Esophagus (tissue), 2 donors: Measurements from ENCODE around the gene WNT11. TPM values are rescaled to one million over a fixed set of nuclear protein-coding genes. Genes with fewer than 3 reads are reported as not detected.

Source experiments
- H3K27ac ChIP-seq, 2 donors: one replicate each; pipeline ENCODE4 v1.5.1; 2013; ENCODE audit warnings: low read depth in 2 of 2, mild to moderate bottlenecking in 2 of 2, inconsistent platforms in 1 of 2, low read length in 1 of 2, moderate library complexity in 1 of 2
- H3K27me3 ChIP-seq, 2 donors: one replicate each; pipeline ENCODE4 v1.6.1; 2013; ENCODE audit warnings: low read length in 2 of 2, control low read depth in 1 of 2, mild to moderate bottlenecking in 1 of 2; ENCODE audit not compliant: insufficient read depth in 2 of 2, control insufficient read depth in 1 of 2
- H3K36me3 ChIP-seq, 2 donors: one replicate each; pipeline ENCODE4 v1.6.1; 2013; ENCODE audit warnings: low read length in 1 of 2; ENCODE audit not compliant: control insufficient read depth in 2 of 2, insufficient read depth in 2 of 2
- H3K4me1 ChIP-seq, 2 donors: one replicate each; pipeline ENCODE4 v1.6.1; 2013; ENCODE audit warnings: low read length in 1 of 2; ENCODE audit not compliant: control insufficient read depth in 2 of 2, insufficient read depth in 2 of 2
- H3K4me3 ChIP-seq, 2 donors: one replicate each; pipeline ENCODE4 v1.5.1; 2013; ENCODE audit warnings: low read length in 2 of 2, mild to moderate bottlenecking in 2 of 2, low read depth in 1 of 2, moderate library complexity in 1 of 2
- H3K9me3 ChIP-seq, 2 donors: one replicate each; pipeline ENCODE4 v1.6.1; 2013; ENCODE audit warnings: mild to moderate bottlenecking in 2 of 2, low read depth in 1 of 2, low read length in 1 of 2, moderate library complexity in 1 of 2; ENCODE audit not compliant: control insufficient read depth in 2 of 2, insufficient read depth in 1 of 2
- WGBS, 2 donors: extraction: QIAGEN DNeasy Blood & Tissue Kit; methylation state at CpG; one replicate each; pipeline ENCODE4 v1.1.7; 2013; 5-methylcytosine and 5-hydroxymethylcytosine counted together
- polyA plus RNA-seq, 2 donors: library from polyadenylated mRNA; stranded (reverse); fragments of 200-250 nt; gene quantifications; one replicate each; pipeline ENCODE4 v1.2.3, GENCODE V29; 2013
- donor health status: healthy with polysubstance abuse.
- donor health status: Bipolar disorder and iron deficiency.

Gene WNT11
- polyA plus RNA-seq, 2 donors = 0.20 to 0.25 TPM

DNA sequence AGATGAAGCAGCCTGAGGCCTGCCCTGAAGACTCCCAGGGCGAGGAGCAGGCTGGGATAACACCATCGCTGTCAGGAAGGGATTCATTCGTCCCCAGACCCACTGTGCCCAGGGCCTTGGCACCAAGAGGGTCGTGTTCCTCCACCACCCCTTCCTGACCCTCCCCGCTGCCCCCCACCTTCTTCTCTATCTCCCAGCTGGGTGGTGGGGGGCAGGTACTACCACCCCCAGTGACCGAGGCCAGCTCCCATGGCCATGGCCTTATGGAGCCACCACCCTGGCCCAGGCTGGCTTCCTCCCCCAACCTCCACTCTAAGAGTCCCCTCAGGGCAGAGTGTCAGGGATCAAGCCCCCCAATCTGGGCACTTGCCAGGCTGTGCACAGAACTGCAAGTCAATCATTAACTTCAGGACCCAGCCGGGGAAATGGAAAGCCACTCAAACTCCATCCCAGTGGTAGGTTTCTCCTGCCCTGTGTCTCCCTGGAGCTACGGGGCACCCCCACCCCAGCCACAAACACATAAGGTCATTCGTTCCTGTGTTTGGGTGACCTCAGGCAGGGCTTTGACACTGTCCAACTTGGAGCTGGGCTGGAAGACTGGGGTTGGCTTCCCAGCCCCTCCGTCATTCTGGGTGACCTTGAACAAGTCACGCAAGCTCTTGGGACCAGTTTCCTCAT lies 33.3 kb upstream of the WNT11 start:
- Histone ChIP-seq H3K36me3 (no peaks in the 10 kb centered on the region), H3K9me3 (no peaks in the 10 kb centered on the region), H3K4me3 (no peak overlapping the region), H3K27ac (no peak overlapping the region), H3K4me1 (peaks cover 0 to under 1% of the 10 kb centered on the region in 2 donors), H3K27me3 (no peaks in the 10 kb centered on the region)
- WGBS, 2 donors = 92% methylated on average over 11 of the region's 11 CpGs

DNA sequence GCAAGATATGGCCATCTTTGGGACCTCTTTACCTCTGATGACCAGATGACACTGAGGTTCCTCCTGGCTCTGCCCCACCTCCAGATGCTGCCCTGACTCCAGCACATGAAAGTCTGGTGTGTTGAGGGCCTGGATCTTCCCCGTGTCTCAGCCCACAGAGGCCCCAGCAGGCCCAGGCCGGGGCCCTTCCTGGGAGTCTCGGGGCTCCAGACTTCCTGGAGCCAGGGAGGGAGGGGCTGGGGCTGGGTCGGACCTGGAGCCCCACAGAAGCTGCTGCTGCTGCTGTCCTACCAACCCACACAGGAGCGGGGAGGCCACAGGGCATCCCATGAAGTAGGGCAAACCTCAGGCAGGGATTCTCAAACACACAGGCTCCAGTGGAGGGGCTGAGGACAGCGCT lies 32.2 kb upstream of the WNT11 start:
- Histone ChIP-seq H3K4me3 (no peak overlapping the region), H3K4me1 (peaks cover 0 to 3% of the 10 kb centered on the region in 2 donors), H3K27me3 (no peaks in the 10 kb centered on the region), H3K36me3 (no peaks in the 10 kb centered on the region), H3K9me3 (no peaks in the 10 kb centered on the region), H3K27ac (no peak overlapping the region)
- WGBS, 2 donors = 66 to 82% methylated on average over 6 of the region's 6 CpGs

DNA sequence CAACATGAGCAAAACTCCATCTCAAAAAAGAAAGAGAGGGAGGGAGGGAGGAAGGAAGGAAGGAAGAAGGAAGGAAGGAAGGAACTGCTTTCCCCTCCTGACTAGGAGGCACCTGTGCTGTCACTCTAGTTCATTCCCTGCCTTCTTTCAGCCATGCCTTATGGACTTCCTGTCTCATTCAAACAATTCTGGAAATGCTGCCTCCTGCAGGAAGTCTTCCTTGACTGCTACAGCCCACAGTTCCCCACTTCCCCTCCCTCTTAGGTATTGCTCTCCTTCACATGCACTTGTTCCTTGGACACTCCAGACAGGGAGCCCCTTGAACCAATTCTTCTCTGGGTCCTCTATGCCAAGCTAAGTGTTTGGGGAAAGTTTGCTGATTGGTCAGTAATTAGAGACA lies 31.6 kb upstream of the WNT11 start:
- Histone ChIP-seq H3K4me1 (peaks cover 0 to 3% of the 10 kb centered on the region in 2 donors), H3K9me3 (no peaks in the 10 kb centered on the region), H3K36me3 (no peaks in the 10 kb centered on the region), H3K4me3 (no peak overlapping the region), H3K27ac (no peak overlapping the region), H3K27me3 (no peaks in the 10 kb centered on the region)

DNA sequence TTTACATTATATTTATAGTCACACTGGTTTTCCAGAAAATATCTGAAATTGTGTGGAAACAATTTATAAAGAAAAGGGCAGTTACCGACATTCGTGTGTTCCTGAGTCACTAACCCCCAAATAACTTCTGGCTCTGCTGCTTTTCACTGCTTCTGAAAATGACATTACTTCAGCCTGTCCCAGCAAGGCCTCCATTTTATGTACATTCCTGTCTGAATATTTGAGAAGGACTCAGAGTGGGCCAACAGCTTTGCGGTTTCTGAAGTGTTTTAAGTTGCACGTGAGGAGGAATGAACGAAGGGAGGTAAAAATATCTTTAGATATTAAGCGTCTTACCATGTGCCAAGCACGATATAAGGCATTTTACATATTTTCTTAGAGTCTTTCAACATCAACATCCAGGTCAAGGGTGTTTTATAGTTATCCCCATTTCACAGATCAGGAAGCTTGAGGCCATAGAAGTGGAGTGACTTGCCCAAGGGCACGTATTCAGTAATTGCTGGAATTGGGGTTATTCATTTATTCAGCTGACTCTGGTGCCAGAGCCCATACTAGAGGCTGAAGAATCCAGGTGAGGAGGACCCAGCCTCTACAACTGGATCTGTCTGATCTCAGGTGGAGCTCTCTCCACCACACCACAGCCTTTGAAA lies 30.8 kb upstream of the WNT11 start:
- 88% methylated on average over 8 of the region's 8 CpGs for WGBS, 2 donors

DNA sequence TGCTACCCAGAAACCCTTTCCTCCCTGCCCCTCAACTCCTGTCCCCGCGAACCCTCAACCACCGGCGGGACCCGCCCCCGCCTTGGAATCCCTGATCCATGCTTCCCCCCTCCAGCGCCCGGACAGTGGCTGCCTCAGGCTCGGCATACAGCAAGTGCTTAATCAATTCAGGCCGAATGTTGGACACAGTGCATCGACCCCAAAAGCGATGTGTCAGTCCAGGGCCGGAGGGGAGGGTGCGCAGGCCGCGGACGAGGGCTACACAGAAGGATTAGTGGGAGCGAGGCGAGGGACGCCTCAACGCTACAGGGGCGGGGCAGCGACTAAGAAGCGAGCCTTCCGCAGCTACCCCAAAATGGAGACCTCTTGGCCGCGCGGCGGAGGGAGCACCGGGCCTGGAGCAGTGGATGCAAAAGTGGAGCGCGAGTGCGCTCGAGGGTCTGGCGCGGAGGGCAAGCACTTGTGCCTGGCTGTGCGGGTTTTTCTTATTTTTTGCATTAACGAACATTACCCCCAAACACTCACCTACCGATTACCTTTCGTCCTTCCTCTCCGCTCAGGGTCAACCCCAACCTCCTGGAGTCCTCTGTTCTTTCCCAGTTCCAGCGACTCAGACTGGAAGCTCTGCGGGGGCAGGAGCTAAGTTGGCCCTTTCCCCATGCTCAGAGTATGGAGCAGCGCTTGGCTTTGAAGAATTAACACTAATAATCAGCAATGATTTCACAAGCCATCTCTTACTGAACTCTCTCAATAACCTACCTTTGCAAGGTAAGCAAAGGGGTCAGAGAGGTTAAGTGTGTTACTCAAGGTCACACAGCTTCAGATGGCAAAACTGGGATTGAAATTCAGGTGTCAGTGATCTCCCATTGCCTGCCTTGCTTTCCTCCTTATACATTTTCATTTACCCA lies 30.0 kb upstream of the WNT11 start:
- no peaks in the 10 kb centered on the region for H3K9me3 ChIP-seq
- peak overlapping the region; percentile 63 to 85 for H3K4me3 ChIP-seq
- 3 to 4% methylated on average over 43 to 44 of the region's 44 CpGs for WGBS, 2 donors
- H3K27me3 ChIP-seq = no peaks in the 10 kb centered on the region
- peaks cover 0 to 3% of the 10 kb centered on the region in 2 donors for H3K4me1 ChIP-seq
- H3K27ac ChIP-seq = peak overlapping the region; percentile 78 to 86
- no peaks in the 10 kb centered on the region for H3K36me3 ChIP-seq

More for the DNA sequence above, 30.8 kb upstream of the WNT11 start:
- no peaks in the 10 kb centered on the region for H3K36me3 ChIP-seq
- H3K9me3 ChIP-seq = no peaks in the 10 kb centered on the region
- no peak overlapping the region for H3K27ac ChIP-seq
- H3K4me1 ChIP-seq = peaks cover 0 to 3% of the 10 kb centered on the region in 2 donors
- H3K27me3 ChIP-seq = no peaks in the 10 kb centered on the region
- H3K4me3 ChIP-seq = no peak overlapping the region

DNA sequence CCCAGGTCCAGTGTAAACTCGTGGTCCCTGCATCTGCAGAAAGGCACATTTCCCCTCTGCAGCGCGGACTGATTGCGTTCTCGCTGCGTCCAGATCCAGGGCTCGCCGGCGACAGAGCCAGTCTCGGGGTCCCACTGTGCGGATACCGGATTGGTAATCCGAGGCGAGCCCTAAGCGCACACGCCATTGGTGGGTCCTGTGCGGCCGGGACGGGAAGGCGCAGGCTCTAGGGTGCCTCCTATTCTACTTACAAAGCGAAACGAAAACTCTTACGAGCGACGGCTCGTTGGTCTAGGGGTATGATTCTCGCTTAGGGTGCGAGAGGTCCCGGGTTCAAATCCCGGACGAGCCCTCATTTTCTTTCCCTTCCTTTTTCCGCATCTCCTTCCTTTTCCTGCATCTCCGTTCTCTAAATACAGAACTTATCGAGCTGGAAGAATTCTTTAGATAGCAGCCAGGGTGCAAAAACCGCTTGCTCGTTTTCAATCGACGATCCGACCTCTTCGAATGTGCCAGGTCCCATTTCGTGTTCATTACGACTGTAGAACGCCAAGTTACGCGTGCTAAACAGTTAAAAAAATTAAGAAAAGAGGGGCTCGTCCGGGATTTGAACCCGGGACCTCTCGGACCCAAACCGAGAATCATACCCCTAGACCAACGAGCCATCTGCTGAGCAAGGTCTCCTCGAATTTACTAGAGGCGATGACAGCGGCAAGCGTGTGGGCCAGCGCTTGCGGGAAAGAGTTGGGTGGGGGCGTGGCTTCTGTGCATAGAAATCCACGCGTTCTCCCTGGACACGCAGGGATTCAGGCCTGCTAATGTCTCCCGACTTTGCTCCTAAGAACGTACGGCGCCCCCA lies 29.2 kb upstream of the WNT11 start:
- no peaks in the 10 kb centered on the region for H3K9me3 ChIP-seq
- WGBS, 2 donors = 0% methylated on average over 65 of the region's 65 CpGs
- peak overlapping the region; percentile 63 to 85 for H3K4me3 ChIP-seq
- H3K36me3 ChIP-seq = no peaks in the 10 kb centered on the region
- no peaks in the 10 kb centered on the region for H3K27me3 ChIP-seq
- H3K27ac ChIP-seq = peak overlapping the region; percentile 78 to 86
- peaks cover 0 to 3% of the 10 kb centered on the region in 2 donors for H3K4me1 ChIP-seq

DNA sequence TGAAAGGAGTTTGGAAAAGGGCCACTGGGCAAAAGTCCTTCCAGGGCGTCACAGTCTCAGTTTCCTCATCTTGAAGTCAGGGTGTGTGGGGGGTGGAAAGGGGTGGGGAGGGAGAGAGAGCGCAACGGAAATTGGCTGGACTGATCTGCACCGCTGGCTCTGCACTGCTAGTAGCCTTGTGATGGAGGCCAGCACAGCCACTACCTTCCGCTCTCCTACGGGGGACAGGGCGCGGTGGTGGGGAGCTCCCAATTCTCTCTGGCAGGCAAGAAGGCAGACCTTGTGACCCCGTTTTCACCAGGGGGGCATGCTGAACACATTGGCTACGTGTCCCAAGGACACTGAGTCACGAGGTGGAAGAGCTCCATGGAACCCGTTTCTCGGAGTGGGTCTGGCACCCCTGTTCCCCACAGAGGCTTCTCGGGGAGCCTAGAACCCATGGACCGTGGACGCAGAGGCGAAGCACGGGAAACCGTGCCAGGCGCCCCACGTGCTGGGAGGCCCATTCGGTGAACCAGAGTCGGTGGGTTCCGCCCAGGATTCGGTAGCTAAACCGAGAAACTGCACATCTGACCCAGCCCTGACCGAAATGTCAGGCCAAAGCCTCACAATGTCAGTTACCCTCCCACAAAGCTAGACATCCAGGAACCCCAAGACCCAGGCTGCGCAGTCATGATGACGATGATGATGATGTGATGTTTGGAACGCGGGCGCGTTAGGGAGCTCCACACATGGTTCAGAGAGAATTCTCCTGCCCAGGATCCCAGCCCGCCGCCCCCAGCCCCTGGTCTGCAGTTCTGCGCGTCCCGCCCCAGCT lies 28.3 kb upstream of the WNT11 start:
- Histone ChIP-seq H3K4me1 (peaks cover 0 to 3% of the 10 kb centered on the region in 2 donors), H3K27me3 (peaks cover 0 to under 1% of the 10 kb centered on the region in 2 donors), H3K4me3 (peak overlapping the region; percentile 63 to 74), H3K36me3 (no peaks in the 10 kb centered on the region), H3K9me3 (no peaks in the 10 kb centered on the region), H3K27ac (peak overlapping the region; percentile 57 to 78)
- 4 to 15% methylated on average over 38 of the region's 38 CpGs for WGBS, 2 donors

DNA sequence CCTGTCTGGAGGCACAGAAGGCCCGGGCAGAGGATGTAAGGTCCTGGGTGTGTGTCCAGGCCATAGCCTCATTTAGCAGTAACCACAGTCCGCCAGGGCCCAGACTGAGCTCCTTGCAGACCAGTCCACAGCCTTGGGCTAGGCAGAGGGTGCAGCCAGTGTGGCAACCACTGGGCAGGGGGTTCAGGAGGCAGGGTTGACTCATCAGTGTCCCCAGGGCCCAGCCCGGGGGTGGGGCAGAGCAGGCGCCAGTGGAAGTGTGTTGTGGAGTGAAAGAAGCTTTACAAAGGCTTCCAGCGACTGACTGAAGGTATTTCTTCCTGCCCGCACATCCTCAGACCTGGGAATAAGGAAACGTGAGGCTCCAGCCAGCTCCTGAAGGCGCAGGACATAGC lies 27.7 kb upstream of the WNT11 start:
- Histone ChIP-seq H3K4me3 (peak overlapping the region in 1 of 2 donors; percentile 74), H3K4me1 (peaks cover 0 to 3% of the 10 kb centered on the region in 2 donors), H3K36me3 (no peaks in the 10 kb centered on the region), H3K9me3 (no peaks in the 10 kb centered on the region), H3K27ac (peak overlapping the region; percentile 34 to 57), H3K27me3 (peaks cover 0 to 3% of the 10 kb centered on the region in 2 donors)
- WGBS, 2 donors = 51 to 70% methylated on average over 8 of the region's 8 CpGs
